ENCODE results near the gene COL21A1. TPM values are rescaled to one million over a fixed set of nuclear protein-coding genes. Genes with fewer than 3 reads are reported as not detected.

COL21A1 gene
- total RNA-seq, 4 donors from 2014 or later, result 1.3 to 2.1 (median 1.6) TPM

DNA sequence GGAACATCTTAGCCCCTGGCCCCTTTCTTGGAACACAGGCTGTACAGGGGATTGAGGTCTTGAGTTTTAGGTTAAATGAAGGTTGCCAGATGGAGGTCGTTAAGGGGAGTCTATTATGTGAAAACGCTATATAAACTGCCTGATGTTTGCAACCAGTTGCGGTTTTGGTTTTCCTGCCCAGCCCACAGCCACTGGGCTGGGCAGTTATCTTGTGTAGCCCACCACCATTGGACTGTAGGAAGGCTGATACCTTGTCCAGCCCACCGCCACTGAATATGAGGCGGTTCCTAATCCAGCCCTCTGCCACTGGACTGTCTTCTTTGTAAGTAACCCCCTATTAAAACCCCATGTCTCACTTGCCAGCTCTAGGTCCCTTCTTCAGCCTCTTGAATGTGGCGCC, 42.3 kb upstream of the COL21A1 start:
- Histone ChIP-seq H3K9me3 (no peaks in the 10 kb centered on the region), H3K4me1 (no peaks in the 10 kb centered on the region), H3K4me3 (no peak overlapping the region), H3K27ac (no peak overlapping the region), H3K36me3 (no peaks in the 10 kb centered on the region), H3K27me3 (no peaks in the 10 kb centered on the region)
- intact Hi-C loops (cut with DNase I), result no loop called here
- no peak for TF ChIP-seq CTCF (IDR thresholded peaks at IDR 0.05)
- DNase-seq, result no peak
- WGBS, 2 donors, result 82 to 90% methylated on average over 6 of the region's 6 CpGs

- Histone ChIP-seq H3K27me3 (no peaks in the 10 kb centered on the region), H3K4me1 (no peaks in the 10 kb centered on the region), H3K9me3 (no peaks in the 10 kb centered on the region), H3K4me3 (no peak overlapping the region), H3K36me3 (no peaks in the 10 kb centered on the region), H3K27ac (no peak overlapping the region)
- DNase-seq, result no peak
- TF ChIP-seq CTCF (IDR thresholded peaks at IDR 0.05), result no peak
- intact Hi-C loops (cut with DNase I), result no loop called here
- WGBS, 2 donors, result 32 to 40% methylated on average over 2 of the region's 2 CpGs
Observed at GRCh38 chr6:56288347-56288746, 41.0 kb upstream of the COL21A1 start.

GRCh38 chr6:56282391-56282790, 35.0 kb upstream of the COL21A1 start:
- intact Hi-C loops (cut with DNase I), result no loop called here
- H3K9me3 ChIP-seq, result no peaks in the 10 kb centered on the region
- H3K4me1 ChIP-seq, result no peaks in the 10 kb centered on the region
- no peak for TF ChIP-seq CTCF (IDR thresholded peaks at IDR 0.05)
- TF ChIP-seq POLR2A (IDR thresholded peaks at IDR 0.05), result no peak
- no peak overlapping the region for H3K4me3 ChIP-seq
- H3K27ac ChIP-seq, result no peak overlapping the region
- no peaks in the 10 kb centered on the region for H3K36me3 ChIP-seq
- no peaks in the 10 kb centered on the region for H3K27me3 ChIP-seq
- DNase-seq, result no peak

DNA sequence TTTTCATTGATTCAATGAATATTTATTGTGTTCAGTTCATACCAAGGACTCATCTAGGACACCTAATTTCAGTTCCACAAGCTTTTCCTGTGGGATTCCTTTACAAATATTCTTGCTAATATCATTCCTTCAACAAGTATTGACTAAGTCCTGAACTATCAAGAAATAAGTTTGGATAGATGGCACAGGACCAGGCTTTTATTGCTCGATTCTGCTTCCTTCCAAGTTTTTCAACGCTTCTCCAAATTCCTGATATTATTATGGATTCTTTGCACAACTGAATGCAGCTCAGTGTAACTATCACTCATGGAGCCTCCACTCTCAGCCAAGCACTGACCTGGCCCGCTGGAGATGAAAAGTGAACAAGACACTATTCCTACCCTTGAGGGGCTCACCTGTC, 32.7 kb upstream of the COL21A1 start:
- TF ChIP-seq POLR2A (IDR thresholded peaks at IDR 0.05) (no peak), CTCF (IDR thresholded peaks at IDR 0.05) (no peak)
- DNase-seq, result no peak
- Histone ChIP-seq H3K27ac (no peak overlapping the region), H3K27me3 (no peaks in the 10 kb centered on the region), H3K4me3 (no peak overlapping the region), H3K36me3 (no peaks in the 10 kb centered on the region), H3K9me3 (no peaks in the 10 kb centered on the region), H3K4me1 (no peaks in the 10 kb centered on the region)
- 87 to 89% methylated on average over 3 of the region's 3 CpGs for WGBS, 2 donors
- intact Hi-C loops (cut with DNase I), result no loop called here

GRCh38 chr6:56279331-56280080, 32.1 kb upstream of the COL21A1 start:
- H3K4me1 ChIP-seq, result no peaks in the 10 kb centered on the region
- no peak overlapping the region for H3K4me3 ChIP-seq
- no peaks in the 10 kb centered on the region for H3K9me3 ChIP-seq
- no peak overlapping the region for H3K27ac ChIP-seq
- 82 to 90% methylated on average over 1 of the region's 1 CpG for WGBS, 2 donors
- H3K36me3 ChIP-seq, result no peaks in the 10 kb centered on the region
- no peaks in the 10 kb centered on the region for H3K27me3 ChIP-seq
- DNase-seq, result no peak
- TF ChIP-seq POLR2A (IDR thresholded peaks at IDR 0.05) (no peak), CTCF (IDR thresholded peaks at IDR 0.05) (no peak)
- intact Hi-C loops (cut with DNase I), result no loop called here
